ENCODE results near the gene TOGARAM2. TPM values are rescaled to one million over a fixed set of nuclear protein-coding genes. Genes with fewer than 3 reads are reported as not detected.

Gene TOGARAM2
- total RNA-seq, 5 donors from 2014 or later (not counting 1 experiment from before 2014, with no cell fraction given): 1.7 to 5.2 (median 2.7) TPM

GRCh38 chr2:29072251-29072650, 91.2 kb downstream of the TOGARAM2 start:
- POLR2A ChIA-PET: no interaction called here
- H3K27ac Mint-ChIP-seq: no peak overlapping the region

GRCh38 chr2:29072971-29073725, 92.0 kb downstream of the TOGARAM2 start:
- Histone ChIP-seq H3K27ac (ENCODE audit: low read length) (no peak overlapping the region), H3K27me3 (replicated peaks in 1 of 2; ENCODE audit: control insufficient read depth in 2 of 2, extremely low read depth in 1 of 2, insufficient read depth in 2 of 2, low read length in 1 of 2) (peaks cover 0 to 9% of the 10 kb centered on the region in 2 experiments), H3K9me3 (no peaks in the 10 kb centered on the region), H3K4me3 (ENCODE audit: control insufficient read depth in 1 of 2, extremely low read depth in 1 of 2, low read length in 1 of 2) (no peak overlapping the region), H3K36me3 (ENCODE audit: control insufficient read depth in 2 of 2, extremely low read depth in 1 of 2, insufficient read depth in 1 of 2, low read length in 1 of 2) (no peaks in the 10 kb centered on the region), H3K4me1 (ENCODE audit: control insufficient read depth in 1 of 2, extremely low read depth in 1 of 2, insufficient read depth in 2 of 2, low read length in 2 of 2) (no peaks in the 10 kb centered on the region)
- CTCF ChIA-PET: no interaction called here
- DNase-seq: no peak
- Mint-ChIP-seq H3K27ac (no peak overlapping the region), H3K27me3 (no peaks in the 10 kb centered on the region), H3K36me3 (no peaks in the 10 kb centered on the region), H3K4me1 (no peaks in the 10 kb centered on the region), H3K4me3 (no peak overlapping the region), H3K9me3 (peaks cover 0 to 3% (median 0%) of the 10 kb centered on the region in 3 donors)
- no peak for ATAC-seq (replicated peaks in 1 of 4)
- POLR2A ChIA-PET: no interaction called here
- 79% methylated on average over 11 of the region's 12 CpGs for WGBS (ENCODE audit: insufficient coverage)

More at GRCh38 chr2:29072251-29072650, 91.2 kb downstream of the TOGARAM2 start:
- H3K27me3 Mint-ChIP-seq: no peaks in the 10 kb centered on the region
- Histone ChIP-seq H3K9me3 (no peaks in the 10 kb centered on the region), H3K27ac (ENCODE audit: low read length) (no peak overlapping the region), H3K27me3 (replicated peaks in 1 of 2; ENCODE audit: control insufficient read depth in 2 of 2, extremely low read depth in 1 of 2, insufficient read depth in 2 of 2, low read length in 1 of 2) (peaks cover 0 to 9% of the 10 kb centered on the region in 2 experiments), H3K4me1 (ENCODE audit: control insufficient read depth in 1 of 2, extremely low read depth in 1 of 2, insufficient read depth in 2 of 2, low read length in 2 of 2) (no peaks in the 10 kb centered on the region), H3K36me3 (ENCODE audit: control insufficient read depth in 2 of 2, extremely low read depth in 1 of 2, insufficient read depth in 1 of 2, low read length in 1 of 2) (no peaks in the 10 kb centered on the region), H3K4me3 (ENCODE audit: control insufficient read depth in 1 of 2, extremely low read depth in 1 of 2, low read length in 1 of 2) (no peak overlapping the region)
- H3K36me3 Mint-ChIP-seq: no peaks in the 10 kb centered on the region
- 86% methylated on average over 7 of the region's 8 CpGs for WGBS (ENCODE audit: insufficient coverage)
- no peak for ATAC-seq (replicated peaks in 1 of 4)
- CTCF ChIA-PET: no interaction called here
- no peak for DNase-seq
- H3K4me3 Mint-ChIP-seq: no peak overlapping the region
- no peaks in the 10 kb centered on the region for H3K9me3 Mint-ChIP-seq
- H3K4me1 Mint-ChIP-seq: no peaks in the 10 kb centered on the region

- 77% methylated on average over 4 of the region's 4 CpGs for WGBS (ENCODE audit: insufficient coverage)
- Mint-ChIP-seq H3K27me3 (no peaks in the 10 kb centered on the region), H3K4me1 (no peaks in the 10 kb centered on the region), H3K9me3 (peaks cover 0 to 4% (median 2%) of the 10 kb centered on the region in 3 donors), H3K4me3 (no peak overlapping the region), H3K27ac (no peak overlapping the region), H3K36me3 (no peaks in the 10 kb centered on the region)
- H3K27ac ChIP-seq (ENCODE audit: low read length): no peak overlapping the region
- ATAC-seq (replicated peaks in 1 of 4): no peak
- H3K4me1 ChIP-seq (ENCODE audit: control insufficient read depth in 1 of 2, extremely low read depth in 1 of 2, insufficient read depth in 2 of 2, low read length in 2 of 2): no peaks in the 10 kb centered on the region
- ChIA-PET CTCF (no interaction called here), POLR2A (no interaction called here)
- H3K27me3 ChIP-seq (replicated peaks in 1 of 2; ENCODE audit: control insufficient read depth in 2 of 2, extremely low read depth in 1 of 2, insufficient read depth in 2 of 2, low read length in 1 of 2): peaks cover 0 to 9% of the 10 kb centered on the region in 2 experiments
- DNase-seq: no peak
- H3K36me3 ChIP-seq (ENCODE audit: control insufficient read depth in 2 of 2, extremely low read depth in 1 of 2, insufficient read depth in 1 of 2, low read length in 1 of 2): no peaks in the 10 kb centered on the region
- H3K9me3 ChIP-seq: no peaks in the 10 kb centered on the region
- H3K4me3 ChIP-seq (ENCODE audit: control insufficient read depth in 1 of 2, extremely low read depth in 1 of 2, low read length in 1 of 2): no peak overlapping the region
Observed at GRCh38 chr2:29073933-29074332, 92.8 kb downstream of the TOGARAM2 start.

- Mint-ChIP-seq H3K4me1 (no peaks in the 10 kb centered on the region), H3K4me3 (no peak within 1 kb of the TSS), H3K27me3 (no peaks in the 10 kb centered on the region), H3K36me3 (no peaks in the 10 kb centered on the region), H3K27ac (no peak within 1 kb of the TSS), H3K9me3 (peaks cover 0 to 8% (median 2%) of the 10 kb centered on the region in 3 donors)
- Histone ChIP-seq H3K36me3 (ENCODE audit: control insufficient read depth in 2 of 2, extremely low read depth in 1 of 2, insufficient read depth in 1 of 2, low read length in 1 of 2) (no peaks in the 10 kb centered on the region), H3K27me3 (replicated peaks in 1 of 2; ENCODE audit: control insufficient read depth in 2 of 2, extremely low read depth in 1 of 2, insufficient read depth in 2 of 2, low read length in 1 of 2) (peaks cover 0 to 9% of the 10 kb centered on the region in 2 experiments), H3K9me3 (no peaks in the 10 kb centered on the region), H3K4me1 (ENCODE audit: control insufficient read depth in 1 of 2, extremely low read depth in 1 of 2, insufficient read depth in 2 of 2, low read length in 2 of 2) (no peaks in the 10 kb centered on the region), H3K27ac (ENCODE audit: low read length) (no peak within 1 kb of the TSS), H3K4me3 (ENCODE audit: control insufficient read depth in 1 of 2, extremely low read depth in 1 of 2, low read length in 1 of 2) (no peak within 1 kb of the TSS)
- DNase-seq: no peak
- ATAC-seq (replicated peaks in 1 of 4): no peak
- ChIA-PET POLR2A (no interaction called here), CTCF (no interaction called here)
- 100% methylated on average over 1 of the region's 8 CpGs for WGBS (ENCODE audit: insufficient coverage)
Observed at GRCh38 chr2:29074411-29074810, 93.3 kb downstream of the TOGARAM2 start, which contains the start of gene PCARE. PCARE (minus strand) TSS chr2:29074523; CDS start chr2:29074261, 262 bp downstream.

- POLR2A ChIA-PET: no interaction called here
- CTCF ChIA-PET: interaction anchor here in 1 of 2 donors (1.0 kb wide), 1 partner anchor 117 kb away, joined by 4 read pairs; no protein-coding TSS in a partner anchor
Observed at GRCh38 chr2:29075894-29076705, 95.0 kb downstream of the TOGARAM2 start.

GRCh38 chr2:29079887-29080286, 98.8 kb downstream of the TOGARAM2 start:
- Mint-ChIP-seq H3K4me1 (no peaks in the 10 kb centered on the region), H3K9me3 (peaks cover 0 to 8% (median 2%) of the 10 kb centered on the region in 3 donors), H3K4me3 (no peak overlapping the region), H3K36me3 (no peaks in the 10 kb centered on the region), H3K27me3 (no peaks in the 10 kb centered on the region), H3K27ac (no peak overlapping the region)
- POLR2A ChIA-PET: no interaction called here
- no peak for ATAC-seq (replicated peaks in 1 of 4)
- 98% methylated on average over 7 of the region's 7 CpGs for WGBS (ENCODE audit: insufficient coverage)
- CTCF ChIA-PET: interaction anchor here in 1 of 2 donors (0.6 to 0.7 kb wide), 2 partner anchors 23 to 1722 kb away, joined by 3 to 5 read pairs; no protein-coding TSS in a partner anchor
- DNase-seq: no peak
- Histone ChIP-seq H3K36me3 (ENCODE audit: control insufficient read depth in 2 of 2, extremely low read depth in 1 of 2, insufficient read depth in 1 of 2, low read length in 1 of 2) (no peaks in the 10 kb centered on the region), H3K9me3 (no peaks in the 10 kb centered on the region), H3K27ac (ENCODE audit: low read length) (no peak overlapping the region), H3K27me3 (replicated peaks in 1 of 2; ENCODE audit: control insufficient read depth in 2 of 2, extremely low read depth in 1 of 2, insufficient read depth in 2 of 2, low read length in 1 of 2) (peaks cover 0 to 5% of the 10 kb centered on the region in 2 experiments), H3K4me3 (ENCODE audit: control insufficient read depth in 1 of 2, extremely low read depth in 1 of 2, low read length in 1 of 2) (no peak overlapping the region), H3K4me1 (ENCODE audit: control insufficient read depth in 1 of 2, extremely low read depth in 1 of 2, insufficient read depth in 2 of 2, low read length in 2 of 2) (no peaks in the 10 kb centered on the region)

More at GRCh38 chr2:29075894-29076705, 95.0 kb downstream of the TOGARAM2 start:
- Mint-ChIP-seq H3K27ac (no peak overlapping the region), H3K4me1 (no peaks in the 10 kb centered on the region), H3K27me3 (no peaks in the 10 kb centered on the region), H3K4me3 (no peak overlapping the region), H3K36me3 (no peaks in the 10 kb centered on the region), H3K9me3 (peaks cover 0 to 8% (median 2%) of the 10 kb centered on the region in 3 donors)
- H3K36me3 ChIP-seq (ENCODE audit: control insufficient read depth in 2 of 2, extremely low read depth in 1 of 2, insufficient read depth in 1 of 2, low read length in 1 of 2): no peaks in the 10 kb centered on the region
- peaks cover 0 to 14% of the 10 kb centered on the region in 2 experiments for H3K27me3 ChIP-seq (replicated peaks in 1 of 2; ENCODE audit: control insufficient read depth in 2 of 2, extremely low read depth in 1 of 2, insufficient read depth in 2 of 2, low read length in 1 of 2)
- H3K4me3 ChIP-seq (ENCODE audit: control insufficient read depth in 1 of 2, extremely low read depth in 1 of 2, low read length in 1 of 2): no peak overlapping the region
- H3K4me1 ChIP-seq (ENCODE audit: control insufficient read depth in 1 of 2, extremely low read depth in 1 of 2, insufficient read depth in 2 of 2, low read length in 2 of 2): no peaks in the 10 kb centered on the region
- ATAC-seq (replicated peaks in 1 of 4): no peak
- no peak for DNase-seq
- WGBS (ENCODE audit: insufficient coverage): 87% methylated on average over 10 of the region's 14 CpGs
- H3K27ac ChIP-seq (ENCODE audit: low read length): no peak overlapping the region
- H3K9me3 ChIP-seq: no peaks in the 10 kb centered on the region
